Mesodermal cell (in vitro differentiated cells): Measurements from ENCODE around the gene NEMP1.
"Not testable (repeated sequence)": the region's sequence is repeated elsewhere in the genome, so short reads cannot be mapped to it uniquely, and the experiment has no call there.

Experiments
- H3K27ac ChIP-seq: 2 replicates; pipeline ENCODE4 v1.7.0; 2013; ENCODE audit warnings: mild to moderate bottlenecking, low read depth, low read length, moderate library complexity; ENCODE audit not compliant: severe bottlenecking
- H3K36me3 ChIP-seq: 2 replicates; pipeline ENCODE4 v1.7.1; 2013; ENCODE audit warnings: mild to moderate bottlenecking, low read length, moderate library complexity; ENCODE audit not compliant: control insufficient read depth, insufficient read depth
- H3K4me1 ChIP-seq: one replicate; pipeline ENCODE4 v1.7.1; 2013; ENCODE audit warnings: mild to moderate bottlenecking, low read length; ENCODE audit not compliant: insufficient read depth, control insufficient read depth, poor library complexity, severe bottlenecking
- H3K4me3 ChIP-seq: 2 replicates; pipeline ENCODE4 v1.7.0; 2013; ENCODE audit warnings: low read length, control low read depth, mild to moderate bottlenecking; ENCODE audit not compliant: insufficient read depth, poor library complexity, severe bottlenecking; ENCODE audit errors: extremely low read depth
- H3K9me3 ChIP-seq: 2 replicates; pipeline ENCODE4 v1.7.1; 2013; ENCODE audit warnings: mild to moderate bottlenecking, low read length, moderate library complexity; ENCODE audit not compliant: control insufficient read depth
- WGBS, 2 experiments: methylation state at CpG; one replicate each; pipeline ENCODE4 v1.1.5; 2013; ENCODE audit warnings: missing lambda C conversion rate in 2 of 2; ENCODE audit not compliant: insufficient coverage in 2 of 2; 5-methylcytosine and 5-hydroxymethylcytosine counted together

NEMP1 gene

DNA sequence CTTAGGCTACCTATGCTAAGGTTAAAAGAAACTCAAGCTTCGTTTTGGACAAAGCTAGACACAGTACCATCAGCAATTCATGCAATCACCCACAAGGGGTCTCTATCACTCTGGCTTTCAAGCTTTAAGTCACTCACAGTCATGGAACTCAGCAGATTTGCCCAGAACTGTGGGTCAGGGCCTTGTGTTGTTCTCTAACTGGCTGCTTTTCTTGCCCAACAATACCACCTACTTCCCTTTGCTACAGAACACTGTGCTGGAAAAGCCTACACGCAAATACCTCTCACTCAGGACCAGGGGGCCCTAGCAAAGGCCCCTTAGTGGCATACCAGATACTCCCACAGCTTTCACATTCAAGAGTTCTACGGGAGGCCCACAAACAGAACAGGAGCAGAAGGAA, 9.1 kb downstream of the NEMP1 start:
- no peaks in the 10 kb centered on the region for H3K4me1 ChIP-seq
- H3K4me3 ChIP-seq, result no peak overlapping the region
- H3K27ac ChIP-seq, result peak overlapping the region; percentile 5
- no peaks in the 10 kb centered on the region for H3K9me3 ChIP-seq
- H3K36me3 ChIP-seq, result peaks cover 82% of the 10 kb centered on the region
- WGBS, 2 experiments, result 20 to 61% methylated on average over 2 of the region's 3 CpGs

DNA sequence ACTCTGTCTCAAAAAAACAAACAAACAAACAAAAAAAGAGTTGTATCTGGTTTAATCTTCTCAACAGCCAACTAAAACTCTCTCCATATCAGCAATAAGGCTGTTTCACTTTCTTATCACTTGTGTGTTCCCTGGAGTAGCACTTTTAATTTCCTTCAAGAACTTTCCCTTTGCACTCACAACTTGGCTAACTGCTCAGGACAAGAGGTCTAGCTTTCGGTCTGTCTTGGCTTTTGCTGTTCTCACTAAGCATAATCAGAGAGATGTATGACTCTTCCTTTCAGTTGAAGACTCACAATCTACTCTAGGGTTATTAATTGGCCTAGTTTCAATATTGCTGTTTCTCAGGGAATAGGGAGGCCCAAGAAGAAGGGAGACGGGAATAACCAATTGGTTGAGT, 12.3 kb downstream of the NEMP1 start:
- Histone ChIP-seq H3K27ac (no peak overlapping the region), H3K9me3 (no peaks in the 10 kb centered on the region), H3K4me1 (no peaks in the 10 kb centered on the region), H3K36me3 (peaks cover 82% of the 10 kb centered on the region), H3K4me3 (no peak overlapping the region)
- WGBS, 2 experiments, result 100% methylated on average over 2 of the region's 2 CpGs; no CpG with 5 or more reads in 1 of the 2 experiments

DNA sequence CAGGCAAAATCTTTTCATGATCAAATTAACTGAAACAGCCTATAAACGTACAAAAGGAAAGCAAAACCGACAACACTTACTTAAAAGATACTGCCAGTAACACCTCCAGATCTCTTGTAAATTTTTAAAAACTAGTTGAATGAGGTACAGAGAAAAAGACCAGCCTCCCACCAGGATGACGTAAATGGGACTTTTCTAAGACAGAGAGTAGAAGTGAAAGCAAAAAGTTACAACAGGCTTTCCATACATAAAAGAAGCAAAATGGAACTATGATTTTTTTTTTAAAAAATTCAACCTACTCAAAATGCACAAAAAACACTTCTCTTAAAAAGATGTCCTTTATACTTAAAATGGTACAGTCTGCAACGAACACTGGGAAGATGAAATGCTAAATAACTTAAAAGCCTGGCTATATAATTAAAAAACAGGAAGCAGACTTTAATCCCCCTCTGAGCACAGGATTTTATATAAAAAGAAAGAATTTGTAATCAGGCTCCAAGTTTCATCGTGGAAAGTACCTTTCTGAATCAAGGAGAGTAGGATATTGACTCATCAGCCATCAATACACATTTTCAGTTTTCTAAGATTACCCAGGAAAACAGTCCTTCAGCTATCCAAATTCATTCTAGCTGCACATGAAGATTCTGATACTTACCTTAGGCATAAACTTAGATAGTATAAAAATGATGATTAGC, 14.5 kb downstream of the NEMP1 start:
- no peak overlapping the region for H3K27ac ChIP-seq

DNA sequence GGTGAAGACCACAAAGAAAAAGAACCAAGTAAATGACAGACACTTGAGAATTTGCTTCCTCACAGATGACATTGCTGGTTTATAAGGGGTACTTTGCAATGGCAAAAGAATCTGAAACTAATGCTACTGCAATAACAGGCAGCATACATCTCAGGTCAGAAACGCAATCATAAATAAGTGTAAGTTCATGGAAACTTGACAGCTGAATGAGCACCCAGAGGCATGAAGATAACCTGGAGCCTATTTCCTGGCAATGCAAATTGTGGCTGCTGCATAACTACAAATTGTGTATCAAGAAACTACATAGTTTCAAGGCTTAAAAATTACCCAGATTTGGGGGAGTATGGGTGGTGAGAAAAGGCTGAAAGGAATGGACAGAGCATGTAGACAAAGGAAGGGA, 20.1 kb downstream of the NEMP1 start:
- 100% methylated on average over 1 of the region's 1 CpG; no CpG with 5 or more reads in 1 of the 2 experiments for WGBS, 2 experiments
- H3K27ac ChIP-seq, result no peak overlapping the region
- H3K36me3 ChIP-seq, result peaks cover 69% of the 10 kb centered on the region
- no peak overlapping the region for H3K4me3 ChIP-seq
- no peaks in the 10 kb centered on the region for H3K4me1 ChIP-seq
- no peaks in the 10 kb centered on the region for H3K9me3 ChIP-seq

More for the DNA sequence above, 14.5 kb downstream of the NEMP1 start:
- WGBS, 2 experiments, result no CpG with 5 or more reads among the region's 5 CpGs
- Histone ChIP-seq H3K9me3 (no peaks in the 10 kb centered on the region), H3K4me3 (no peak overlapping the region), H3K4me1 (no peaks in the 10 kb centered on the region), H3K36me3 (peaks cover 82% of the 10 kb centered on the region)

DNA sequence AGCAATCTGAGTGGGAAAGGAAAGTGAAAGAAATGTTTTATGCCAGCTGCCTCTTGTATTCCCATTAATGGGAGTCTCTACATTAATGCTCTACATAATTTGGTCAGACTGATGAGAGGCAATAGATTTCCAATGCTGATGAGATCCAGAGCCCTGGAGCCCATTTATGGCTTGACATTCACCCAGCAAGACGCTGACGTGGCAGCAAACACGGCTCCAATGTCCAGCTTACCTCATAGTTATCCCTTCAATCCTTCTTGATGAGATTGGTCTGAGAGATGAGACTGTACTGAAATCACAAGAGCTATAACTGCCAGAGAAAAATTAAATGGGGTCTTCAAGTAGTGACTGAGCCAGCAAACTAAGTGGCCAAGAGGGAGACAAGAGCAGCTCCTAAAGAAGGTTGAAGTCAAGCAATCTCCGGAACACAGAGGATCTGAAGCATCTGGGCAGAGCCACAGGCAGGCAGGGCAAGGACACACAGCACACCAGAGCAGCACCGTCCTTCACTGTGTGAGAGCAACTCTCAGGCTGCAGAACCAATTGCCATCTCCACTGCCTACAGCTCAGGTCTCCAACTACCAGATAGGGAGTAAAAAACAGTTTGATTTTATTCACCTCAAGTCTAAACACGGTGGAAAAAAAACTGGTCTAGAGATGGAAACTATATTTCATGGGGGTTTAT, 21.4 kb downstream of the NEMP1 start:
- Histone ChIP-seq H3K27ac (no peak overlapping the region), H3K4me1 (no peaks in the 10 kb centered on the region), H3K4me3 (no peak overlapping the region), H3K9me3 (no peaks in the 10 kb centered on the region), H3K36me3 (peaks cover 60% of the 10 kb centered on the region)
- 94 to 95% methylated on average over 2 to 5 of the region's 6 CpGs for WGBS, 2 experiments

DNA sequence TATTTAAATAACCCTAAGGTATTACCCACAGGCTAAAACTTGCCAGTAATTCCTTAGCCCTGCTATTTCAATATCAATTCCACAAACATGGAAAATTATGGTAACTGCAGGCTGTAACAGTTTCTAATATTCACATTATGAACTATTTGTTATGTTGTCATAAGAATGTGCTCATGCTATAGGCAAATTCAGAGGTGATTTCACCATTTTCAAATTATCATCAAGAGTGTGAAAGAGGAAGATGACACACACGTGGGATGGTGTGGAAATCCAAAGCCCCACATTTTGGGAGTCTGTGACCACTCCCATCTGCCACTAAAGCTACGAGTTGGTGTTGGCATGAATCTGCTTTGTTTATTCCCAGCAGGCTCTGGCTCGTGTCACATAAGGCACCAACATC, 22.8 kb downstream of the NEMP1 start:
- WGBS, 2 experiments, result 81 to 100% methylated on average over 1 to 2 of the region's 3 CpGs
- Histone ChIP-seq H3K9me3 (no peaks in the 10 kb centered on the region), H3K36me3 (peaks cover 51% of the 10 kb centered on the region), H3K4me3 (no peak overlapping the region), H3K27ac (no peak overlapping the region), H3K4me1 (no peaks in the 10 kb centered on the region)

DNA sequence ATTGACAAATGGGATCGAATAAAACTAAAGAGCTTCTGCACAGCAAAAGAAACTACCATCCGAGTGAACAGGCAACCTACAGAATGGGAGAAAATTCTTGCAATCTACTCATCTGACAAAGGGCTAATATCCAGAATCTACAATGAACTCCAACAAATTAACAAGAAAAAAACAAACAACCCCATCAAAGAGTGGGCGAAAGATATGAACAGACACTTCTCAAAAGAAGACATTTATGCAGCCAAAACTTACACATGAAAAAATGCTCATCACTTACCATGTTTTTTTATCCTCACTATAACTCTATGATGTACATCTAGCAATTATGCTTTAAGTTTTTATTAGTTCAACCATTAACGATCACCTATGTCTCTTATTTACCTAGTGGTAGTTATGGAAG, 24.7 kb downstream of the NEMP1 start:
- WGBS, 2 experiments, result 95 to 100% methylated on average over 2 of the region's 4 CpGs
- H3K4me3 ChIP-seq, H3K27ac ChIP-seq, H3K4me1 ChIP-seq, H3K9me3 ChIP-seq: not testable (repeated sequence)
- H3K36me3 ChIP-seq, result peaks cover 32% of the 10 kb centered on the region

DNA sequence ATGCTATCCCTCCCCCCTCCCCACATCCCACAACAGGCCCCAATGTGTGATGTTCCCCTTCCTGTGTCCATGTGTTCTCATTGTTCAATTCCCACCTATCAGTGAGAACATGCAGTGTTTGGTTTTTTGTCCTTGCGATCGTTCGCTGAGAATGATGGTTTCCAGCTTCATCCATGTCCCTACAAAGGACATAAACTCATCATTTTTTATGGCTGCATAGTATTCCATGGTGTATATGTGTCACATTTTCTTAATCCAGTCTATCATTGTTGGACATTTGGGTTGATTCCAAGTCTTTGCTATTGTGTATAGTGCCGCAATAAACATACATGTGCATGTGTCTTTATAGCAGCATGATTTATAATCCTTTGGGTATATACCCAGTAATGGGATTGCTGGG, 25.4 kb downstream of the NEMP1 start:
- not testable (repeated sequence) for H3K4me3 ChIP-seq, H3K9me3 ChIP-seq, H3K27ac ChIP-seq, H3K4me1 ChIP-seq
- peaks cover 24% of the 10 kb centered on the region for H3K36me3 ChIP-seq
- WGBS, 2 experiments, result no CpG with 5 or more reads among the region's 4 CpGs

DNA sequence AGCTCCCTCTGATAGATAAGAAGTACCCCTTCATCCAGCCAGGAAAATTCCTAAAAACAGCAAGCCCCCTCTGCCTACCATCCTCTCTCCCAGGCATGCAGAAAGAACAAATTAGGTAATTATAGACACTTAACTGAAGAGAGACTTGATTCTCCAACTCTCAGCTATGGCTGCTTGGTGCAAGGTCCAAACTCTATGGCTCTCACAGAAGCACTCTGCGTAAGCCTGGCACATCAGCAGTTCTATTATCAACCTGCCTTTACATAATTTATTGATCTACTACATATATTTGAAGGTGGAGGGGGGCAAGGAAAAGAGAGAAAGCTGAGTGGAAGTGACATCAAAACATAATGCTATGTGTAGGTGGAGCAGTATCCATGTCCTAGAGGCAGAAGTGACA, 27.6 kb downstream of the NEMP1 start:
- peaks cover 7% of the 10 kb centered on the region for H3K36me3 ChIP-seq
- no peaks in the 10 kb centered on the region for H3K9me3 ChIP-seq
- H3K4me3 ChIP-seq, result no peak overlapping the region
- no peak overlapping the region for H3K27ac ChIP-seq
- WGBS, 2 experiments, result no CpG with 5 or more reads among the region's 1 CpG
- no peaks in the 10 kb centered on the region for H3K4me1 ChIP-seq

DNA sequence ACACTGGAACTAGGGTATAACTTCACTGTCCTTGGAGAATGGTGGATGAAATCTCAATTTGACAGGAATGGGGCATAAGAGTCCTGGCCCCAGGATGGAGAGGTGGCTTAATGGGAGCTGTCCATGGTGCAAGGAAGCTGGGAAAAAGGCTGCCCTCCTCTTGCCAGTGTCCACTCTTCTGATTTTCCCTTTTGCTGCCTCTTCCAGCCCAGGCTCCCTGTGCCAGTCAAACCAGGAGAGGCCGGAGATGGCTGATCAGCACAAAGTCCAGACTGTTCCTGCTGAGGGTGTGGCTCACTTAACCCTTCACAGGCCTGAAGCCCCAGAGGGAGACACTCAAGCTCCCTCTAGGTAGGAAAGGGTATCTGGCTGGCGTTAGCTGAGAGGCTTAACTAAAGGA, 28.7 kb downstream of the NEMP1 start, which contains the start of gene MYO1A:
MYO1A (minus strand) TSS at position 240 of the 400 bp plus-strand sequence. CDS start 1,806 bp downstream, outside the sequence.
- Histone ChIP-seq H3K4me1 (no peaks in the 10 kb centered on the region), H3K9me3 (no peaks in the 10 kb centered on the region), H3K36me3 (peaks cover 3% of the 10 kb centered on the region), H3K27ac (no peak within 1 kb of the TSS), H3K4me3 (no peak within 1 kb of the TSS)
- WGBS, 2 experiments, result 40 to 83% methylated on average over 1 to 2 of the region's 2 CpGs

DNA sequence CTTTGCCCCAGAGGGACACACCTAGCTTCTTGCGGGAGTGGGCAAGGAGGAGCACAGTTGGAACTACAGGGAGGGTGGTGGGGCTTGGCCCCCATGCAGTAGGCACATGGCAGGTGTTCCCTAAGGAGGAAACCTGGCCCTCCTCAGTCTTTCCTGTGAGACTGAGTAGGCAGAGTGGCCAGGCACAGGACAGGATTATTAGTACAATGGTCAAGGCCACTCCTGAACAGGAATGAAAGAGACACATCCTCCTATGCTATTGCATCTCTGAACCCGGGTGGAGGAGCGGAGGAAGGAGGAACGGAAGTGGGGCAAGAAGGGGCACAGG, 29.5 kb downstream of the NEMP1 start:
- 100% methylated on average over 3 of the region's 4 CpGs; no CpG with 5 or more reads in 1 of the 2 experiments for WGBS, 2 experiments
- no peak overlapping the region for H3K27ac ChIP-seq
- no peaks in the 10 kb centered on the region for H3K9me3 ChIP-seq
- no peaks in the 10 kb centered on the region for H3K36me3 ChIP-seq
- H3K4me3 ChIP-seq, result no peak overlapping the region
- H3K4me1 ChIP-seq, result no peaks in the 10 kb centered on the region
